ENCODE results near the gene FCER2.

GRCh38 chr19:7672522-7672921, 29.4 kb downstream of the FCER2 start:
- TF ChIP-seq POLR2AphosphoS5 (IDR thresholded peaks at IDR 0.05; ENCODE audit: low read depth, low read length) (no peak), SIN3A (IDR thresholded peaks at IDR 0.05; ENCODE audit: borderline replicate concordance, insufficient read depth, low read length) (no peak), REST (IDR thresholded peaks at IDR 0.05; ENCODE audit: insufficient read depth in 1 of 2, low read depth in 2 of 2, low read length in 2 of 2) (no peak), TAF1 (IDR thresholded peaks at IDR 0.05; ENCODE audit: borderline replicate concordance, insufficient read depth, low read length) (no peak)

Data from PFSK-1 (cell line).